Gastroesophageal sphincter (tissue), 4 donors: Measurements from ENCODE around the gene PRMT5. TPM values are rescaled to one million over a fixed set of nuclear protein-coding genes. Genes with fewer than 3 reads are reported as not detected.

Experiments
- ATAC-seq: fragments of 150-250 bp; one replicate; pipeline ENCODE4 v1.9.1; 2016; ENCODE audit warnings: mild to moderate bottlenecking, moderate library complexity
- H3K27ac ChIP-seq, 4 donors: fragments of 200-600 bp; sonication (generic) in 3 of 4; 1 replicate in 3 of 4; 2 replicates in 1 of 4; pipeline ENCODE4 v1.5.1; 2016 to 2019
- H3K27me3 ChIP-seq: fragments of 200-600 bp; sonication (generic); one replicate; pipeline ENCODE4 v1.5.1; 2019
- H3K36me3 ChIP-seq, 2 donors: fragments of 200-600 bp; sonication (generic); one replicate each; pipeline ENCODE4 v1.5.1; 2019; ENCODE audit warnings: control low read depth in 1 of 2
- H3K4me1 ChIP-seq, 3 donors: fragments of 200-600 bp; sonication (generic); 1 replicate in 2 of 3; 2 replicates in 1 of 3; pipeline ENCODE4 v1.5.1; 2016 to 2019; ENCODE audit warnings: control low read depth in 2 of 3
- H3K4me3 ChIP-seq, 2 donors: fragments of 200-600 bp; sonication (generic); one replicate each; pipeline ENCODE4 v1.5.1; 2019; ENCODE audit warnings: mild to moderate bottlenecking in 1 of 2, moderate library complexity in 1 of 2
- H3K9me3 ChIP-seq, 3 donors: fragments of 200-600 bp; sonication (generic); one replicate each; pipeline ENCODE4 v1.5.1; 2017 to 2019; ENCODE audit warnings: control low read depth in 2 of 3
- EP300 ChIP-seq: sonication (generic); formaldehyde crosslinking; IDR thresholded peaks from one replicate; pipeline ENCODE4 v1.6.1; 2017; ENCODE audit warnings: antibody characterized with exemption, mild to moderate bottlenecking
- POLR2A ChIP-seq, 2 donors: fragments of 450-650 bp; IDR thresholded peaks; one replicate each; pipeline ENCODE4 v1.6.1; 2017; ENCODE audit warnings: antibody characterized with exemption in 2 of 2, mild to moderate bottlenecking in 2 of 2, moderate library complexity in 1 of 2
- POLR2AphosphoS5 ChIP-seq: sonication (generic); formaldehyde crosslinking; IDR thresholded peaks from one replicate; pipeline ENCODE4 v1.6.1; 2017; ENCODE audit warnings: antibody characterized with exemption
- WGBS, 2 donors: methylation state at CpG; one replicate each; pipeline ENCODE4 v1.1.5; 2018; ENCODE audit warnings: low coverage in 1 of 2; 5-methylcytosine and 5-hydroxymethylcytosine counted together
- total RNA-seq, 4 donors: library from RNA; depleted of rRNA; stranded (reverse); fragments of >200 nt; gene quantifications; one replicate each; pipeline ENCODE4 v1.1.0, GENCODE V29; 2016
- TF ChIP-seq, protein P1 (sequence below), 4 experiments: fragments of 200-600 bp in 2 of 4; fragments of 450-650 bp in 2 of 4; sonication (generic) in 1 of 4; IDR thresholded peaks; one replicate each; pipeline ENCODE4 v1.5.1; 2017 to 2019; ENCODE audit warnings: antibody characterized with exemption in 4 of 4, mild to moderate bottlenecking in 2 of 4, moderate library complexity in 2 of 4

PRMT5 gene
- total RNA-seq, 4 donors from 2014 or later: 39.7 to 49.2 (median 43.2) TPM

DNA sequence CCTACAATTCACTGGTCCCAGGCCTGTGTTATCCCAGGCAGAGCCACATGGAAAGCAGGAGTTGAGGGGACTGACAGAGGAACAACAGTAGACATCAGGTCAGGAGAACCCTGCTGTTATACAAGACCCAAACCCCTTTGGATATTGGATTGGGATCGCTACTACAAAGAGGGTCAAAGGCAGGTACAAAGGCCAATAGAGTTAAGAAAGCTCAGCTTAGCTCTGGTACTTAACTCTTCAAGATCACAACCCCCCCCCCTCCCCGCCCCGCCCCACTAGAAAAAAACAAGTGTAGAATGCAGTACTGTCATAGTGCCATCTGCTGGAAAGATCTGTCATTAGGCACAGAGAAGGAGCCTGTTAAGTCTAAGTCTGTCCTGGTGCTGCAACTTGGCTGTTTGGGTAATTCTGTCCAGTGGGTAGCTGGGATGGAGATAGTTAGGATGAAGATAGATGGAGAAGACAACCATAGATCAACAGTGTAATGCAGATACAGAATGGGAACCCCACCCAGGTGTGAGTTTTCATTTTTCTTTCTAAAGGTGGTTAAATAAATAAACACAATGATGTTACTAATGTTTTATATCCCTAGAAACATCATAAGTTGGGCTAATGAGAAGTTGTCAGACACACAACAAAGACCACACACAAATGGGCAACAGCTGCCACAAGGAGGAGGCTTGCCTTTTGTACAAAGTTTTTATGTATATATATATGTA is 28.9 kb downstream of the PRMT5 start:
- peaks cover 13 to 50% of the 10 kb centered on the region in 2 donors for H3K36me3 ChIP-seq
- TF ChIP-seq EP300 (no peak), POLR2AphosphoS5 (no peak), POLR2A (IDR thresholded peaks at IDR 0.05) (no peak)
- TF ChIP-seq, protein P1, sequence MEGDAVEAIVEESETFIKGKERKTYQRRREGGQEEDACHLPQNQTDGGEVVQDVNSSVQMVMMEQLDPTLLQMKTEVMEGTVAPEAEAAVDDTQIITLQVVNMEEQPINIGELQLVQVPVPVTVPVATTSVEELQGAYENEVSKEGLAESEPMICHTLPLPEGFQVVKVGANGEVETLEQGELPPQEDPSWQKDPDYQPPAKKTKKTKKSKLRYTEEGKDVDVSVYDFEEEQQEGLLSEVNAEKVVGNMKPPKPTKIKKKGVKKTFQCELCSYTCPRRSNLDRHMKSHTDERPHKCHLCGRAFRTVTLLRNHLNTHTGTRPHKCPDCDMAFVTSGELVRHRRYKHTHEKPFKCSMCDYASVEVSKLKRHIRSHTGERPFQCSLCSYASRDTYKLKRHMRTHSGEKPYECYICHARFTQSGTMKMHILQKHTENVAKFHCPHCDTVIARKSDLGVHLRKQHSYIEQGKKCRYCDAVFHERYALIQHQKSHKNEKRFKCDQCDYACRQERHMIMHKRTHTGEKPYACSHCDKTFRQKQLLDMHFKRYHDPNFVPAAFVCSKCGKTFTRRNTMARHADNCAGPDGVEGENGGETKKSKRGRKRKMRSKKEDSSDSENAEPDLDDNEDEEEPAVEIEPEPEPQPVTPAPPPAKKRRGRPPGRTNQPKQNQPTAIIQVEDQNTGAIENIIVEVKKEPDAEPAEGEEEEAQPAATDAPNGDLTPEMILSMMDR (IDR thresholded peaks at IDR 0.05): peak in 3 of 4 experiments; percentile 33 to 66 (median 34)
- 12% methylated on average over 3 of the region's 3 CpGs; no CpG with 5 or more reads in 1 of the 2 donors for WGBS, 2 donors

DNA sequence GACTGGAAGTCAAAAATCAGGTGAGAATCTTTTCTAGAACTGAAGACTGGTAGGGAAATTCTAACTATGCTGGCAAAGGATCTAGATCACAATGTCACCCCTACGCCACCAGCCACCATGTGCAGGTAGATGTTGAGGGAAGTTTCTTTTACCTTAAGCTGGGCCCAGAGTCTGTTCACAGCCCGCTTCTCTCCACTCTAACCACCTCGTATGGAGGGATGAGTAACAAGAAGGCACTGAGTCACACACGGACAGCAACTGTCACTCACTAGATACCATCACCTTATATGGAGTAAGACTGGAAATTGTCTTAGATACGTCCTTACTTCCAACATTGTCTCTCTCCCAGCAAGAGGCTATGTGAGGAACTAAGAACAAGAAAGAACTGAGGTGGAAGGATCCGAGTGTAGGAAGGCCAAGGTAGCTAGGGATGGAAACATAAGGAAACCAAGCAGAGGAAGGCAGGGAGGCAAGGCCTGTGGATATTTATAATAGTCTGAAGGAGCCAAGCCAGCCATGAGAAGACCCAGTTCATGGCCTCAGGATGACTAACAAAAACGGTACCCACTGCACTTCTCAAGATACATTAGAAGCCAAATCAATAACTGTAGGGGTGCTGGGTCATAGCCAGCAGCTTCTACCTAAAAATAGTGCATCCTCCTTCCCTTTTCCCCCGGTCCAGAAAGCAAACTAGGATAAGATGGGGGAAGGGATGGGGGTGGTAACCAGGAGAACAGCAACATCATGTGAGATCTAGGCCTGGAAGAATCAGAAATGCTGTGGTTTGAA is 30.7 kb downstream of the PRMT5 start:
- Histone ChIP-seq H3K36me3 (peaks cover 6 to 35% of the 10 kb centered on the region in 2 donors), H3K9me3 (no peaks in the 10 kb centered on the region), H3K27me3 (no peaks in the 10 kb centered on the region), H3K27ac (peak overlapping the region in 3 of 4 donors; percentile 59 to 63 (median 60)), H3K4me3 (no peak overlapping the region), H3K4me1 (peaks cover 0 to 29% (median 0%) of the 10 kb centered on the region in 3 donors)
- no peak for TF ChIP-seq POLR2AphosphoS5
- TF ChIP-seq, protein P1 (IDR thresholded peaks at IDR 0.05): no peak
- no peak for TF ChIP-seq POLR2A (IDR thresholded peaks at IDR 0.05)
- TF ChIP-seq EP300: no peak
- 35 to 37% methylated on average over 3 to 6 of the region's 8 CpGs for WGBS, 2 donors
- no peak for ATAC-seq

More for the DNA sequence above, 28.9 kb downstream of the PRMT5 start:
- Histone ChIP-seq H3K4me3 (no peak overlapping the region), H3K27ac (peak overlapping the region; percentile 6 to 64 (median 61)), H3K9me3 (no peaks in the 10 kb centered on the region), H3K4me1 (peaks cover 0 to 29% (median 0%) of the 10 kb centered on the region in 3 donors), H3K27me3 (no peaks in the 10 kb centered on the region)
- peak; percentile 71 for ATAC-seq

DNA sequence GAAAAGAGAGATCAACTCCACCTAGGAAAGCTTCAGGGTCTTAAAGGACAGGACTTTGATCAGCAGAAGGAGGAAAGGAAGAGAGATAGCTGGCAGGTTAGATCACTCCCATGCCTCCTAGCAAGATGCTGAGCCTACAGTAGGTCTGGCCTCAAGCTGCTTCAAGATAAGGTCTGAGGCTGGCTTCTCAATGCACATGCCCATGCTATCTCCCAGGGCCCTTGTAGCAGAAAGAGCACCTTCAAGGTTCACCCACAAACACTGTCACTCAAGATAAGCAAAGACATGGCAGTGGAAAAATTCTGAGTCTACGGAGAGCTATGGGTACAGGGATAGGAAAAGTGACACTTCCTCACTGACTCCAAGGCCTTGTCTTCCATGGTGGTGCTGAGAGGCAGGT is 31.8 kb downstream of the PRMT5 start:
- Histone ChIP-seq H3K9me3 (no peaks in the 10 kb centered on the region), H3K36me3 (peaks cover 6 to 30% of the 10 kb centered on the region in 2 donors), H3K4me1 (peaks cover 0 to 29% (median 0%) of the 10 kb centered on the region in 3 donors), H3K4me3 (no peak overlapping the region), H3K27me3 (no peaks in the 10 kb centered on the region), H3K27ac (no peak overlapping the region)
- 88 to 100% methylated on average over 1 of the region's 1 CpG for WGBS, 2 donors
- no peak for TF ChIP-seq POLR2AphosphoS5
- ATAC-seq: no peak

DNA sequence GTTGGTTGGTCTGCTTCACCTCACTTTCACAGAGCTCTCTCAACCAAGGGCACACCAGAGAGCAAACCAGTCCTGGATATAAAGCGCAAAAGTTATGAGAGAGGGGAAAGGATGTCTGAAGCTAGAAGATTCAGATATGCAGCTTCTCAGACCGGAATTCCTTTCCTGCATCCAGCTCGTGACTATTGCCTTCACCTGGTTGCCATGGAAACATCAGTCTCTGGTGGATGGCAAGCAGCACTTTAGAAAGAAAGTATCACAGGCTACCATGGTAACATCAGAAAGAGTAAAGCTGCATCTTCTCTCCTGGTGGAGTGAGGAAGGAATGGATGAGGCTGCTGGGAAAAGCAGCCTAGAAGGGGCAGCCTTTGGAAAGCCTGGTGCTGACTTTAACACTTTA is 32.4 kb downstream of the PRMT5 start:
- TF ChIP-seq, protein P1 (IDR thresholded peaks at IDR 0.05): no peak
- TF ChIP-seq EP300 (no peak), POLR2AphosphoS5 (no peak), POLR2A (IDR thresholded peaks at IDR 0.05) (no peak)
- H3K36me3 ChIP-seq: peaks cover 6 to 24% of the 10 kb centered on the region in 2 donors
- 60 to 65% methylated on average over 2 to 3 of the region's 3 CpGs for whole genome bisulfite sequencing, 2 donors
- ATAC-seq: no peak
- no peak overlapping the region for H3K27ac ChIP-seq
- H3K27me3 ChIP-seq: no peaks in the 10 kb centered on the region
- no peak overlapping the region for H3K4me3 ChIP-seq
- peaks cover 0 to 29% (median 0%) of the 10 kb centered on the region in 3 donors for H3K4me1 ChIP-seq
- no peaks in the 10 kb centered on the region for H3K9me3 ChIP-seq

DNA sequence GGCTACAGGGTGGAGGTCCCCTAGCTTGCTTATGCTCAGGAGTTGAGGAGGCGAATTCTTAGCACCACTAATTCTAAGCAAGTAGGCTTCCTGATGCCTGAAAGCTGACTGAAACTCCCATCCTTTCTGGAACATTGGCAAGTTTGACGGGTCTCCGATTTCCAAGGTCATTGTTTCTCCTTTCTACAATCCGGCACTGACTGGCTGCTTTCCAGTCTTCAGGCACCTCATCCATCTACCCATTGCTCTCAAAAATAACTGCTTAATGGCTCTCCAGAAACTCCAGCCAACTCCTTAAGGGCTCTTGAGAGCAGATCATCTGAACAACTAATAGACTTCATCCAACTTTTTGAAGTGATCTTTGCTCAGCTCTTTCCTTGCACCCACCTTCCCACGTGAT is 32.8 kb downstream of the PRMT5 start:
- H3K27me3 ChIP-seq: no peaks in the 10 kb centered on the region
- peaks cover 0 to 29% (median 0%) of the 10 kb centered on the region in 3 donors for H3K4me1 ChIP-seq
- ATAC-seq: no peak
- no peak overlapping the region for H3K4me3 ChIP-seq
- TF ChIP-seq POLR2AphosphoS5 (no peak), POLR2A (IDR thresholded peaks at IDR 0.05) (no peak), EP300 (no peak)
- TF ChIP-seq, protein P1 (IDR thresholded peaks at IDR 0.05): no peak
- H3K27ac ChIP-seq: no peak overlapping the region
- peaks cover 5 to 20% of the 10 kb centered on the region in 2 donors for H3K36me3 ChIP-seq
- no peaks in the 10 kb centered on the region for H3K9me3 ChIP-seq
- 36 to 69% methylated on average over 4 to 5 of the region's 5 CpGs for WGBS, 2 donors
